Superior temporal gyrus (tissue), 1 donor: ENCODE data around the gene KLHL25.
"Not testable (repeated sequence)": the region's sequence is repeated elsewhere in the genome, so short reads cannot be mapped to it uniquely, and the experiment has no call there.

ENCODE experiments used
- DNase-seq: peaks from one replicate; pipeline ENCODE4 v3.0.0-alpha.2; 2016; ENCODE audit errors: extremely low spot score

The KLHL25 gene, protein sequence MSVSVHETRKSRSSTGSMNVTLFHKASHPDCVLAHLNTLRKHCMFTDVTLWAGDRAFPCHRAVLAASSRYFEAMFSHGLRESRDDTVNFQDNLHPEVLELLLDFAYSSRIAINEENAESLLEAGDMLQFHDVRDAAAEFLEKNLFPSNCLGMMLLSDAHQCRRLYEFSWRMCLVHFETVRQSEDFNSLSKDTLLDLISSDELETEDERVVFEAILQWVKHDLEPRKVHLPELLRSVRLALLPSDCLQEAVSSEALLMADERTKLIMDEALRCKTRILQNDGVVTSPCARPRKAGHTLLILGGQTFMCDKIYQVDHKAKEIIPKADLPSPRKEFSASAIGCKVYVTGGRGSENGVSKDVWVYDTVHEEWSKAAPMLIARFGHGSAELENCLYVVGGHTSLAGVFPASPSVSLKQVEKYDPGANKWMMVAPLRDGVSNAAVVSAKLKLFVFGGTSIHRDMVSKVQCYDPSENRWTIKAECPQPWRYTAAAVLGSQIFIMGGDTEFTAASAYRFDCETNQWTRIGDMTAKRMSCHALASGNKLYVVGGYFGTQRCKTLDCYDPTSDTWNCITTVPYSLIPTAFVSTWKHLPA

DNA sequence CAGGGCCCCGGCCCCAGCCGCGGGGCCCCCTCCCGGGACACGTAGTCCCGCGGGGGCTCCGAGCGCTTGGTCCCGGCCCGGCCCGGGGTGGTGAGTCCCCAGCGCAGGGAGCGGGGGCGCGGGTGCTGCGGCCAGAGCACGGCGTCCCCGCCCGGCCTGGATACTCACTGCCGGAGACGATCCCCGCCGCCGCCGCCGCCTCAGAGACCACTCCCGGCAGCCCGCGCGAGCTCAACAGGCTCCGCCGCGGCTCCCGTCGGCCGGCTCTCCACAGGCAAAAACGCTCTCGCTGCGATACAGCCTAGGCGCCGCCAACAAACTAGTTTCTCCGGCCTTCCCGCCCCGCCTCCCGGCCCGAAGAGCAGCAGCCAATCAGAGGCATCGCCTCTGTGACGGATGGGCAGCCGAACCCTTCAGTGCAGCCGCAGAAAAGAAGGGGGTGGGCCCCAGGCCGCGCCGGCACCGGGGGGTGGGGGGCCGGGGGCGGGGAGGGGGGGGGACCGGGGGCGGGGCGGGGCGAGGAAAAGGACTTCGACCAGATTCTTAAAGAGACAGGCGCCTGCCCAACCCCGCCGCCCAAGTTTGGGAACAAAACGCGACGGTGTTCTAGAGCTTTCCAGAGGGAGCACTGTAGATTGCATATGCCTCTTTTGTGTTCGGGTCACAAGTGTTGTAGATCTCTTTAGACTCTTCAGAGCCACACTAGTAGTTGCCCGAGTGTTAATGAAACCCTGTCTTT, at the start of gene KLHL25:
Gene KLHL25, minus strand, starts transcription at position 328 of the 739 bp plus-strand sequence. CDS start 25,115 bp downstream, outside the sequence.
- DNase-seq = peak; percentile 96

DNA sequence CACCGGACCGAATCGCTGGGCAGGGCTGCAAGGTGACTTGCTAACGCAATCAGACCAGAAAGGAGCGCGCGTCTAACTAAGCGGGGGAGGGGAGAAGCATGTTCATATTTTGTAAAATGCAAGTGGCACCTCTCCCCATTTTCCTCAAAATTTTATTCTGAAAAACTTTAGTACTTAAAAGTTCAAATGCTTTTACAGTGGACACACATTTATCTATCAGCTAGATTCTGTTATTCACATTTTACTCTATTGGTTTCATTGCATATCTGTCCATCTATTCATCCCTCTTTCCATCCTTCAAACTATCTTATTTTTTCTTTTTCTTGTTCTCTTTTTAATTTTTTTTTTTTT, 46.1 kb upstream of the KLHL25 start:
- DNase-seq = no peak

DNA sequence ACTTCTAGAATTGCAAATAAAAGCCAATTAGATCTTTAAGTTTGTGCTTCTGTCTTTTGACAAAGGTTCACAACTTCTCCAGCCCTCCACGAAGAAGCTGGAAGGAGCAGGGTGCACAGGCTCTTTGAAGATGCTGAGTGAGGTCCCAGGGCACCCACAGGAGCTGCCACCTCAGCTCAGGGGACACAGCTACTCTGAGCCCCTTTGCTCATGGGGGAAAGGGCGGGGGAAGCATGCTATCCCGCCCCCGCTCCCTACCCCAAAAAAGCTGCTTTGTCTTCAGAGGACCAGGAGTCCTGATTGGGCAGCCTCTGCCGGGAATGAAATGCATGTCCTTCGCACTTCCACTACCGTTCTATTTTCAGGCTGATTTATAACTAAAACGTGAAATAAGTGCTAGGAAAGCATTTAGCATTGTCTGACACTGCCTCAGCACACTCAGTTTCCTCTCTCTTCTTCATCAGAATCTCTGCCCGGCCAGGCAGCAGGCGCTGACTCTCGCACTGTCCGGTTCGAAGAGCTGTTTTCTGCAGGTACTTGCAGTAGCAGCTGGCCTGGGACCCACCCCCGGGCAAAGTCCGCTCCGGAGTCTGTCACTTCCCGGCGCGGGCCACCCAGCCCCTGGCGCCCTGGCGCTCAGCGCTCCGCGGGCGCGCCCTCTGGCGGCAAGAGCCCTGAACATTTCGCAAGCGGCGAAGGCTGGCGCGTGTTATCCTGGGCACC, 45.5 kb upstream of the KLHL25 start:
- DNase-seq = peak; percentile 83

DNA sequence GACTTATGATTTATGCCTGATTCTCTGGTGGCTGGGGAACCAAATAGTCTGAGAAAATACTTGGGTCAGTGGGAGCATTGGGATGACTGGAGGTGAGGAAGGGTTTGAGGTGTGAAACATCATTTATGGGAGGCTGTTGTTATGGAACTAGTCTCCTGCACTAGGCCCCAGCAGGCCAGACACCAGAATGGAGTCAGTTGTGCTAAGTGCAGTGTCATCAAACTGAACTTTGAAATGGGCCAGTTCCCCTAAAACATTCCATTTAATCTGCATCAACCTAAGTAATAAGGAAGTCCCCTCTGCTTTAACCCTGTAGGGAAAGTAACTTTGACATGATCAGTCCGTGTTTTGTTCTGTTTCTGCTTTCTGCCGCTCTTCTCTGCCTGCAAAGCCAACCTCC, 44.9 kb upstream of the KLHL25 start:
- no peak for DNase-seq

DNA sequence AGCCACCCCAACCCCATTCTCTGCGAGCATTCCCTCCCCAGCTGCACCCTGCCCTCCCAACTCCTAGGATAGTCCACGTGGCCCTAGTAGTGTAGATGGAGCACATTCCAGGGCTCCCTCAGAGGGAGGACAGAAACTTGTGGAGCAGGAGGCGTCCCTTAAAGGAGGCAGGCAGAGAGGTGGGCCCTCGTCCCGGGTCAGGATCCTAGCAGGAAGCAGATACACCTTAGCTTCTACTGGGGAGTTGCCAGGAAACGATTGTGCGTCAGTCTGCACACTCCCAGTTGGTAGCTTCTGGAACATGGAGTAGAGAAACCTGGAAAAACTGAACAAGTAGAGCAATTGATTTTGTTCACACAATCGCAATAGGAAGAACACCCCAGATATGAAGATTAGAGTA, 43.9 kb upstream of the KLHL25 start:
- DNase-seq = no peak

DNA sequence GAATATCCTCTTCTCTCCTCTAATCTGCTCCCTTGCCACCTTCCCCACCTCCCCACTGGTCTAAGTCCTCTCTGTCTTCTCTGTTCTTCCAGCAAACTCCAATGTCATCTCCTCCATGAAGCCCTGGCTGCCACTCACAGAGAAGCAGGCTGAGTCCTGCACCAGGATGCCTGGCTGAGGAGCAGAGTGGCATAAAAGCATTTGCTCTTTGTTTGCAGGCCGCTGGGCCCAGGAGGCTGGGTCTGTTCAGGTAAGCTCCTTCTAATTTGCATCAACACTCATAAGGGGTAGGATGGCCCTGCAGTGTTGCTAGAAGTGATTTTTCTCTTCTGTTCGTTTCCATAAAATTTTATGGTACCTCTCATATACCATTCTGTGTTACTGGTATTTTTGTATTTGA, 43.2 kb upstream of the KLHL25 start:
- no peak for DNase-seq

DNA sequence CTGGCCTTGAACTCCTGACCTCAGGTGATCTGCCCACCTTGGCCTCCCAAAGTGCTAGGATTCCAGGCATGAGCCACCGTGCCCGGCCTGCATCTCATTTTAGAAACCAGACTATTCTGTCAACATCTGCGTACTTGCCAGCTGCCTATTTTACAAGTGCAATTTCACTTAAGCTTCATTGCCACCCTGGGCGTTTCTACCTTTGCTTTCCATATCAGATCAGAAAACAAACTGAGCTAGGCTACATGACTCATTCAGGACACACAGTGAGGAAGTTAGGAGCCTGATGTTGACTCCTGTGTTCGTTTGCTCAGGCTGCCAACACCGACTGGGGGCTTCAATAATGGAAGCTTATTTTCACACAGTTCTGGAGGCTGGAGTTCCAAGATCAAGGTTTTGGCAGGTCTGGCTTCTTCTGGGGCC, 42.3 kb upstream of the KLHL25 start:
- no peak for DNase-seq

DNA sequence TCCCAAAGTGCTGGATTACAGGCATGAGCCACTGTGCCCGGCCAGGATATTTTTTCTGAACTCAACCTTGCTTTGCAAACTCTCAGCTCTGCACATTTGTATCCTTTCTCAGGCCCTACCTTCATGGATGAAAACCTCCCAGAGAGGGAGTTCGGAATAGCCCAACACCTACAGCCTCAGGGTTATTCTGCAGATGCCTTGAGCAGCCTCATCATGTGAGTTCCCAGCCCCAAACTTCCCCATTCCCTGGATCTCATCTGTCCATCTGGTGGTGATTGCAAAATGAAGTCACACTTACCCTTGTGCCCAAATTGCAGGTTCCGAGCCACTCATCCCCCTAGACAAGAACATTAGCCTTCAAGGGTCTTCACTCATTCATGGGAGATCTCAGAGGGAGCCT, 39.9 kb upstream of the KLHL25 start:
- DNase-seq = no peak

DNA sequence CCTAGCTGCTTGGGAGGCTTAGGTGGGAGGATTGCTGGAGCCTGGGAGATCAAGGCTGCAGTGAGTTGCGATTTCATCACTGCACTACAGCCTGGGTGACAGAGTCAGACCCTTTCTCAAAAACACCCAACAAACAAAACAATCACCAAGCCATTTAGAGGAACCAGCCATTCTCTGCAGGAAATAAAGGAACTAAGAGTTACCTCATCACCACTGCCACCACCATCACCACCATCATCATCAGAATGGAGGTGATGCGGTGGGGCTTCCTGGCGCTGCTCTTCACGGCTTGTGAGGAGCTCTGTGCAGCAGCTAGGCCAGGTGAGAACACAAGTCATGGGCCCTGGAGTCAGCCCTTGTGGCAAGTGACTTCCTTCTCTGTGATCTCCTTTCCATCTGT, 37.7 kb upstream of the KLHL25 start:
- DNase-seq = no peak

DNA sequence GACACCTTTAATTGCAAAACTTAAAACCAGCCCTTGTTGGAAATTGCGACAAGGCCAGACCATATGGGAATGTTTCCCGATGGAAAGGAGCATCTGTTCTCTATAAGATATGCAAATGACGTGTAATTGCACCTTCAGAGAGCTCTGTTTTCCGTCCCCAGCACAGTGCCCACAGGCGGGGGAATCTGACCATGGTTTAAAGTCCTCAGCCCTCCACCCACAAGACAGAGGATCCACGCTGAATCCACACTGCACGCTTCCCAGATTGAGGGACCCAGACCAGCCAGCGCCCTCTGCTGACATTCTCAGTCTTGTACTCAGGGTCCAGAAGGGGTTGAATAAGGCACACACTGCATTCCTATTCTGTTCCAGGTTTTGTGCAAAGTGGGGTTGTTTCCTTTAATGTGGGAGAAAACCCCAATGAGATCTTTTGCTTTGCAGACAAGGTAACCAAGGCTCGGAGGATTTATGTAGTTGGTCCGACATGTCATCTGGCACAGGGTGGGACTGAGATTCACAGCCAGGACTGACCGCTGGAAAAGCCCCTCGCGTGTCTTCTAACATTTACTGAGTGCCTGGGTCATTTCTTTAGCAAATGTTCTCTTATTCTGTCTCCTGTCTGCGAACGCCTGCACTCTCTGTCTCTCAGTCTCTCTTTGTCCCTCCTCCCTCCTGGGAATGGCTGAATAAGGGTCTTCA, 36.8 kb upstream of the KLHL25 start:
- DNase-seq = peak; percentile 79

DNA sequence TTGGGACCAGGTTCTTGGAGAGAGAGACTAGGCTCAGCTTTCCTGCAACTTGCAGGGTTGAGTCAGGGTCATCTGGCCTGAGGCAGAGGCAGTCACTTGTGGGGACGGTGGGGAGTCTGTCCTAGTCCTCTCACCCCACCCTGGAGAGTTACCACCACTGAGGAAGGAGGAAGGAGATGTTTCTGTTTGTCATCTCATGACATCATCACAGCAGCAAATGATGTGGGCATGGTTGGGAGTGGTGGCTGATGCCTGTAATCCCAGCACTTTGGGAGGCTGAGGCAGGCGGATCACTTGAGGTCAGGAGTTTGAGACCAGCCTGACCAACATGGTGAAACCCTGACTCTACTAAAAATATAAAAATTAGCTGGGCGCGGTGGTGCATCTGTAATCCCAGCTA, 35.0 kb upstream of the KLHL25 start:
- not testable (repeated sequence) for DNase-seq

DNA sequence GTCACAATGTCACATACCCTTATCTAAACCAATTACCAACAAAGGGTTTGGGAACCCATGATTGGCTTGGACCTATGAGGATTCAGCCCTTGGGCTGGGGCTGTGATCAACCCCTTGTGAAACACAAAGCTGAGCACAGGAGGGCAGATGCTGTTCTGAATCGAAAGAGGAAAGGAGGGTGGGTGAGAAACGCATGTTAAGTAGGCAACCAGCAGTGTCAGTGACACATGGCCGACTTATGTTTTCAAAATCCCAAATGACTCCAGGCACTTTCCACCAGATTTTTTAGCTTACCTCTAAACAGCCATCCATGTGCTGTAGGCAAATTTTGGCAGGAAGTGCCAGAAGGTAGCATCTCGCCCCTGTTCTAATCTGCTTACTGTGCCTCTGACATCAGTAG, 34.1 kb upstream of the KLHL25 start:
- DNase-seq = no peak

DNA sequence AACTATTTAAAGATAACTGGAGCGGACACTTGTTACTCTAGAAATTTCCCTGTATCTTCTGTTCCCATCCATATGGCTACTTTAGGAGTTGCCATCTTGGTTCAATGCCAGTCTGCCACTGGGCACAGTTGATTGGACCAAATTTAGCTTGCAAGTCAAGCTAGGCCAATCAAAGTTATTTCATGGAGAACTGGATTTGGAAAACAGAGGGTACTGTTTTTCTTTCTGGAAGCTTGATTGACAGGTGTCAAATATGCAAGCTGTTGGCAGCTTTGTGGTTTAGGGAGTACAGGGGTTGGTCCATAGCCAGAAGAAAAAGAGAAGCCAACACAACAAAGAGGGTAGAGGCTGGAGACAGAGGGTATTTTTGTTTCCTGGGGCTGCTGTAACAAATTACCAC, 33.4 kb upstream of the KLHL25 start:
- DNase-seq = no peak

DNA sequence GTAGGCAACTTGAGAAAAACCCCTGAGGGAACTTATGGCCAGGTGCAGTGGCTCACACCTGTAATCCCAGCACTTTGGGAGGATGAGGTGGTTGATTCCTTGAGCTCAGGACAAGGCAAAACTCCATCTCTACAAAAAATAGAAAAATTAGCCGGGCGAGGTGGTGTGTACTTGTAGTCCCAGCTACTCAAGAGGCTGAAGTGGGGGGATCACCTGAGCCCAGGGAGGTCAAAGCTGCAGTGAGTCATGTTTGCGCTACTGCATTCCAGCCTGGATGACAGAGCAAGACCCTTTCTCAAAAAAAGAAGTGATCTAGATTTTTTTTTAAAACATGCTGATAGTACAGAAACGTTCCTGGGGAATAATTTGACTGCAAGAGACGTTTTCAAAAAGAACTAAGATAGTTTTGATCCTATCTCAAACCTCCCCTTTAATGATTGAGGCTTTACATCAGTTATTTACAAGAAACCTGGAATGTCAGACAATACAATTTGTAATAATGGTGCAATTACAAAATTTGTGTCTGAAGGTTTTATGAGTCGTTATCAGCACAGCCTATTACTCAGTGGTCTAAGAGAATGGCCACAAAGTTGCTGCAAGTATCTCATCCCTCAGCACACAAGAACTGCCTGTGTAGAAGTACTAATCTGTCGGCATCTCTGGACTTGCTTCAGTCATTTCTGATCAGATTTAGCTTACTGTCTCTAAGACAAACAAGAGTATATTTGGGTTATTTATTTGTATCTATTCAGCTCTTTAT, 32.2 kb upstream of the KLHL25 start:
- DNase-seq = no peak

DNA sequence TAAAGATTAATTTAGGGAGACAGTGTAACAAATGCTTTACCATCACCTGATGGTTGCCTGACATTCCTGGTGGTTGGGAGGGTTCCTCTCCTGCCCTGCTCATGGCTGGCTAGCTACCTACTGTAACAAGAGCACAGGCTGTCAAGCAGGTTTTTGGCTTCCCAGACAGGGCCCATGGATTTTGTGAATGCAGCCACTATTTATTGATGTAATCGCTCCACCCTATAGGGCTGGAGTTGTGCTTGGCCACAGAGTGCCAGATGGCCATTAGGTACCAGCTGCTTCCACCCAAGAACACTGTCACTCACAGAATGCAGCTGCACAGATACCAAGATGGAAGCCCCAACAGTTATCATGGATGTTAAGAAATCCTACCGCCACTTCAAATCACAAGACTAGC, 31.0 kb upstream of the KLHL25 start:
- DNase-seq = no peak

DNA sequence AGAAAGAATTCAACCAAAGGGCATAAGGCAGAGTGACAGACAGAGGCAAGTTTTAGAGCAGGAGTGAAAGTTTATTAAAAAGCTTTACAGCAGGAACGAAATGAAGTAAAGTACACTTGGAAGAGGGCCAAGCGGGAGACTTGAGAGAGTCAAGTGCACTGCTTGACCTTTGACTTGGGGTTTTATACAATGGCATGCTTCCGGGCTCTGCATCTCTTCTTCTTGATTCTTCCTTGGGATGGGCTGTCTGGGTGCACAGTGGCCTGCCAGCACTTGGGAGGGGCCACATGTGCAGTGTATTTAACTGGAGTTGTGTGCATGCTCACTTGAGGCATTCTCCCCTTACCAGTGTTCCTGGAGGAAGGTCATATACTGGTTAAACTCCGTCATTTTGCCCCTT, 30.4 kb upstream of the KLHL25 start:
- DNase-seq = no peak

DNA sequence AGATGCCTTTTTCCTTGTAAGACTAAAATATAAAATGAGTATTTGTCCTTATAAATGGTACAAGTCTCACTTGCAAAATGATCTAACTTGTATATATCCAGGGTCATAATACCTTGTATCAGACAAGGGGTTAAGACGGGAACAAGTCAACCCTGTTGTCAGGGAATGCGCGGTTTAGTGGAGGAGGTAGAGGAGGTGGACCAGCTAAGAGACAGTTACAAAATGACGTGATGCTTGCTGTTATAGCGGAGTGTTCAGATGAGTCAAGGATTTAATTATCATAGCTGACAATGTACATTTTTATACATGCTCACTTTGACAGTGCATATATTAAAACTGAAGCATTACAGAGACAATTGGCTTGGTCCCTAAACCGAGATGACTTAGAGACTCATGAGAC, 26.8 kb upstream of the KLHL25 start:
- DNase-seq = peak; percentile 38

DNA sequence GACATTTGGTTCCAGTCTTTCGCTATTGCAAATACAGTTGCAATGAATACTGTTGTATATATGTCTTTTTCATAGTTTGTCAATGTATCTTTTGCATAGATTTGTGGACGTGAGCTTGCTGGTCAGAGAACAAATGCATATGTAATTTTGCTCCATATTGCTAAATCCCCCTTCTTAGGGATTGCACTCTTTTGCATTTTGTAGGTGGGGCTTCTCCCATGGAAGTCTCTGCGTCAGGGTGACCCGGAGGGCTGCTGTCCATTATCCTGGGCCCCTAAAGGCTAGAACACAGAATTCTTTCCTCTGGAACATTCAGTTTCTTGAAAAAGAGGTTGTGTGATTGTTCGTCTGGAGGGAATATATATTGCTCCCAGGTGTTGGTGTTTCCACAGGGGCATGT, 25.2 kb upstream of the KLHL25 start:
- no peak for DNase-seq

DNA sequence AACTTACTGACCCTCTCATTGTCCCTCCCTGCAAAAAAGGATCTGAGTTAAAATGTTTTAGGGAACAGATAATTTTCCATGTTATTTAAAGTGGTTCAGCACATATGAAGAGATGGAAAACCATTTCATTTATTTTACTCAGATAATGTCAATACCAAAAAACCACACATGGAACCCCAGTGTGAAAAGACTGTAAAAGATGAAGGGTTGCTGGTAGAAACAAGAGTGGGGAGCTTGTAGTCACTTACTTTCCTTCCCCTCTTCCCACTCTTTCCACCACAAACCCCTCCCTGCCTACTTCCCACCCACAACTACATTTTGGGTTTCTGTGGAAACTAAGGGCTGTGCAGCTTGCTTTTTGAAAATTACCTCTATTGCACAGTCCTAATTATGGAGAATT, 18.5 kb upstream of the KLHL25 start:
- no peak for DNase-seq

DNA sequence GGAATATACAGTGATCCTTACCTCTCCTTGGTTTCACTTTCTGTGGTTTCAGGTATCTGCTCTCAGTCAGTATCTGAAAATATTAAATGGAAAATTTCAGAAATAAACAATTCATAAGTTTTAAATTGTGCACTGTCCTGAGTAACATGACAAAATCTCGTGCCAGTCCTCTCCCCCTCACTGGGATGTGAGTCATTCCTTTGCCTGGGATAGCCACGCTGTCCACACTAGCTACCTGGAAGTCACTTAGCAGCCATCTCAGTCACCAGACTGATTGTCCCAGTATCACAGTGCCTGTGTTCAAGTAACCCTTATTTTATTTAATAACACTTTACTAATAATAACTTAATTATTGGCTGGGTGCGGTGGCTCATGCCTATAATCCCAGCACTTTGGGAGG, 15.3 kb upstream of the KLHL25 start:
- no peak for DNase-seq

DNA sequence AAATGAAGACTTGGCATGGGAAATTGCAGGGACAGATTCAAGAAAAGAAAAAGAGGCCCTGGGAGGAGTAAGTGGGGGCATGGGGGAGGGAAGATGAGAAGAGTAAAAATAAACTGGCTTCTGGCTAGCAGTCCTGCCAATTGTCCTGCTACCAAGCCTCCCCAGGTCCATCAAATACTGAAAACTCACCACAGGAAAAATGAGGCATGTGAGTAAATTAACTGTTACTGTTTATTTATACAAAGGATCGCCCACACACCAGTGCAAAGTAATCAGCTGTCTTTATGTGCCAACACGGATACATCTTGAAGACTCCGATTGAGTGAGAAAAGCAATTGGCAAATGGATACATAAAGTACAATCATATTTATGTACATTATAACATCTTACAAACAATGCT, 10.7 kb upstream of the KLHL25 start:
- DNase-seq = no peak
